Measurements from ENCODE around the gene AGPAT1.
"Not testable (repeated sequence)": the region's sequence is repeated elsewhere in the genome, so short reads cannot be mapped to it uniquely, and the experiment has no call there.

The AGPAT1 gene

GRCh38 chr6:32175711-32176475 lies at the start of gene AGPAT1:
TSS of gene AGPAT1 (minus strand) at chr6:32176084. CDS start at chr6:32171496, 4,588 bp downstream.
- DNase-seq, result peak; percentile 96

GRCh38 chr6:32224696-32225095 lies 48.8 kb upstream of the AGPAT1 start:
- no peak for DNase-seq

DNA sequence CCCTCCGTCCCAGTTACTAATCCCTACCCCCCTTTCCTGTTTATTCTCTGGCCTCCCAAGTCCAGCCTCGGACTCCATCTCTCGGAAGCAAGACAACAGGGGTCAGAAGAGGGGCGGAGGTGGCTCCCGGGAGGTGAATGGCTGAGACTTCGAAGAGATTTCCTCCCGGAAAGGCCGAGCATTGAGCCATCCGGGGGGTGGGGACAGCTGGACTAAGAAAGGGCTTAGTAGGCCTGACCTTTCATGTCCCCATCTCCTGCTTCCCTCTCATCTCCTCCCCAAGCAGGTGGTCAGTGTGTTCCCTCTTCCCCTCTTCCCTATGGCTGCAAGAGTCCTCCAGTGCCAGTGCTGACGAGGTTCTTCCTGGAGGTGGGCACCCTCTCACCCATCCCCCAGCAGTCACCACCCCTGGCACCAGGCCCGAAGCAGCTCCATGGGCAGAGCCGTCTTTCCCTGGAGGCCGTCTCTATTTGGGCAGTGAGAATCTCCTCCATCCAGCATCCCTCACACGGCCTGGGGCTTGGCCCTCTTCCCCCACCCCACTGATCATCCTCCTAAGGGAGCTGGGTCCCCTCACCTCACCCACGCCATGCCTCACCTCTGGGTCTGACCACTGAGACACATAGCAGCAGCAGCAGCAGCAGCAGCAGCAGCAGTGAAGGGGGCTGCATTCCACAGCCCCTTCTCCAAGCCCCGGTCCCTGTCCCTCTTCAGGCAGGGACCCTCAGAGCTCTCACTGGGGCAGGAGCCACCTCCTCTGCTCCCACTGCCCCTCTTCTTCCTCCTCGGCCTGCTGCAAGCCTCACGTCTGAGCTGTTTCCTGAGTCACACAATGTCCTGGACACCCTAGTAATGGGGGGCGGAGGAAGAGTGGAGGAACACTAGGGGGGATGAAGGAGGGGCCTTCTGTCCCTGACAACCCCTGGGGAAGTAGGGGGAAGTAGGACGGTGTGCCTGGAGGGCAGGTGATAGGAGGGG lies 47.7 kb upstream of the AGPAT1 start, which contains the start of gene NOTCH4:
Gene NOTCH4 (minus strand): TSS at position 810 of the 978 bp plus-strand sequence. CDS start 139 bp downstream, at position 671.
- DNase-seq, result no peak

GRCh38 chr6:32222333-32223230 lies 46.7 kb upstream of the AGPAT1 start:
- no peak for DNase-seq

DNA sequence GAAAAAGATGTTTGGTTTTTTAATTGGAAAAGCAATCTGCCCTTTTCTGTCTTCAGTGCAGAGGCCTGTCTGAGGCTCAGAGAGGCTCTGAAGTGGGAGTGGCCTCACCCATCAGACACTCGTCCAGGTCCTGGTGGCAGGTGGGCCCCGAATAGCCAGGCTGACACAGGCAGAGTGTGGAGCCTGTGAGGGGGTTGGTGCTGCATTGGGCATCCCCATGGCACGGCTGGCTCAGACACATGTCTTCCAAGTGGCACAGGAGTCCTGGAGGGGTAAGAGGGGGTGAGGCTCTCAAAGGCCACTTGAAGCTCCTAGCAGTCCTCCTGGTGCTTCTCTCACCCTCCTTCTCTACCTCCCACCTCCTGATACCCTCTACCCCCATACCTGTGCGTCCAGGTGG lies 44.1 kb upstream of the AGPAT1 start:
- DNase-seq, result no peak

- DNase-seq, result no peak
Measured at GRCh38 chr6:32218167-32218566, 42.3 kb upstream of the AGPAT1 start.

- no peak for DNase-seq
Measured at GRCh38 chr6:32216998-32217397, 41.1 kb upstream of the AGPAT1 start.

DNA sequence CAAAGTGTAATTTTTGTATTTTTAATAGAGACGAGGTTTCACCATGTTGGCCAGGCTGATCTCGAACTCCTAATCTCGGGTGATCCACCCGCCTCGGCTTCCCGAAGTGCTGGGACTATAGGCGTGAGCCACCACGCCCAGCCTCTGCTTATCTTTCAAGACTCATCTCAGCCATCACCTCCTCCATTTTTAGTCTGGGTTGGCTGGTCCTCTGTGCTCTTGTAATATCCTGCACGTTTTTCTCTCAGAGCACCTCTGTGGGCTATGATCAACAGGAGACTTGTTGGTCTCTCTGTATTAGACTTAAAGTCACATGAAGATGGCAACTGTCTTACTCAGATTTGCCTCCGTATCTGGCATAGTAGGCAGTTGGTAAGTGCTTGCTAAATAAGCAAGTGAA lies 40.4 kb upstream of the AGPAT1 start:
- DNase-seq, result no peak

DNA sequence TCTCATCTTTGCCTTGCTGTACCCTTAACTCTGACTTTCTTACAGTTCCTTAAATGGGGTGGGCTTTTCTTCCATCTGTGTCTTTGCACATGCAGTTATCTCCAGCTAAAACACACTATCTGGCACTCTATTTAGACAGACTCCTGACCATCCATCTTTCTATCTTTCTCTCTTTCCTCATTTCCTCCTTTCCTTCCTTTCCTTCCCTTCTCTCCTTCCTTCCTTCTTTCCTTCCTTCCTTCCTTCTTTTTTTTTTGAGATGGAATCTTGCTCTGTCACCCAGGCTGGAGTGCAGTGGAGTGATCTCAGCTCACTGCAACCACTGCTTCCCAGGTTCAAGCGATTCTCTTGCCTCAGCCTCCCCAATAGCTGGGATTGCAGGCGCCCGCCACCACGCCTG lies 39.7 kb upstream of the AGPAT1 start:
- DNase-seq, result no peak

DNA sequence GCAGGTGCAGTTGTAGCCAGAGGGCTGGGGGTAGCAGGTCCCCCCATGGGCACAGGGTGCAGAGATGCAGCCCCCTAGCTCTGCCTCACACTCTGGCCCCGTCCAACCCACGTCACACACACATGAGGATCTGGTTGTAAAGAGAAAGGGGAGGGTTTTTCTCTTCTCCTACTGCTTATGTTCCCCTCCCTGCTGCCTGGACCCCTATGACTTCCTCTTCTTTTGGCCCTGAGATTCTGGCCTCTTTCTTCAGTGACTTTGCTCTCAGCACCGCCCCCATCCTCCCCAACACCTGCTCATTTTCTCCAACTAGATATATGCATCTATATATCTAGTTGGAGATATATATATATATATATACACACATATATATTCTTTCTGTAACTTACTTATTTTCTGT lies 38.2 kb upstream of the AGPAT1 start:
- no peak for DNase-seq

DNA sequence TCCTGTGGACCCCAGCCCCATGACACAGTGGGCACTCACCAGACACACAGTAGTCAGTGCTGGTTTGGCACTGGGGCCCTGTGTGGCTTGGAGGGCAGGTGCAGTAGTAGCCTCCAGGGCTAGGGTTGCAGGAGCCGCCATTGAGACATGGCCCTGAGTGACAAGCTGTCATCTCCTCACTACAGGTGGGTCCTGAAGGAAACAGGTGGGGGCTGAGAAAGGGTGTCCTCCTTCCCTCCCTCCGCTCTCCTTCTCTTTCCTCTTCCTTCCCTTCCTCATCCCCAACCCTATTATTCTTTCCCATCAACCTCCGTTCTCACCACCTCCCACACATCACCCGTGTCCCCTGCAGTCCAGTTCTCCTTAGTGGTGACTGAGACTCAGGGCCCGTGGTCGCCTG lies 37.8 kb upstream of the AGPAT1 start:
- no peak for DNase-seq

DNA sequence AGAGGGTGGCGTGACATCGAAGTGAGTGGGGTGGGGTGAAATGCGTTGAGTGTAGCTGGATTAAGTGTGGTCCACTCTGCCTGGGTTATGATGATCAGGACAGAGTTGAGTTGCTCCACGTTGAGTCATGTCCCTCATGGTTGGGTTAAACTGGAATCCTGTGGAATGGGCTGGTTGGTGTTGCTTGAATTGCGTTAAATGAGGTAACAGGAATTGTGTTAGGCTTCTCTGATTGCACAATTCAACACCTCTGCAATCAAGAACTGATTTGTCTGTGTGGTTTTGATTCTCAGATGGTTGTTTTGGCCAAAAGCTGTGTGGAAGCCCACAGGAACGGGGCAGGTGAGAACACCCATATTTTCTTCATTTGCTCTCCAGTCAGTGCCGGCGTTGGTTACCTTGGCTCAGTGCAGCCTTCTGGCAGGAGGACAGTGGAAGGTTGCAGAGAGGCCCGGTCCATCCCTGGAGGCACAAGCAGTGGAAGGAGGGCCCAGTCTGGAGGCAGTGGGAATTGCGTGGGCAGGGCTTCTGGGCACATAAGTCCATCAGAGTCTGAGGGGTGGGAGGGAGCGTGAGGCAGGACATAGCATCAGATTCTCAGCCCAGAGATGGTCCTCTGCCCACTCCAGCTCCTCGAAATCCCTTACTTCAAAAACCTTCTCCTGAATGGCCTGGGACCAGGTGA lies 36.3 kb upstream of the AGPAT1 start:
- DNase-seq, result no peak

GRCh38 chr6:32211432-32211831 lies 35.5 kb upstream of the AGPAT1 start:
- DNase-seq, result not testable (repeated sequence)

GRCh38 chr6:32210191-32210601 lies 34.3 kb upstream of the AGPAT1 start:
- DNase-seq, result no peak

GRCh38 chr6:32208996-32209395 lies 33.1 kb upstream of the AGPAT1 start:
- no peak for DNase-seq

DNA sequence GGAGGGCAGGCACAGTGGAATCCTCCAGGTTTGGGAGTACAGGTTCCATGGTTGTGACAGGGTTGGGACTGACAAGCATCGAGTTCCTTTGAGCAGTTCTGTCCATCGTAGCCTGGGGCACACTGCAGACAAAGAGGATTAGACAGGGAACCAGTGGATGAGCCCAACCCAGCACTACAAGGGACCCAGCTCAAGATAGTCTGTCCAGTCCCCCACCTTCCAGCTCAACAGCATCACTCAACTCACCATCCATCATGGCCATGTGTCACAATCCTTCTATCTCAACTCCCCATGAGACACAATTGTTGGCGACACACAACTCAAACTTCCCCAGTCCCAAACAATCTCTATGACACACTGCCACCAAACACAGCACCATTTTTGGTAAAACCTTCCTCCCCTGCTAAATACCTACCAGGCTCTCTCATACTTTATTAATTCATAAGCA lies 28.4 kb upstream of the AGPAT1 start:
- DNase-seq, result no peak

- DNase-seq, result no peak
Measured at GRCh38 chr6:32203426-32204267, 27.8 kb upstream of the AGPAT1 start.

DNA sequence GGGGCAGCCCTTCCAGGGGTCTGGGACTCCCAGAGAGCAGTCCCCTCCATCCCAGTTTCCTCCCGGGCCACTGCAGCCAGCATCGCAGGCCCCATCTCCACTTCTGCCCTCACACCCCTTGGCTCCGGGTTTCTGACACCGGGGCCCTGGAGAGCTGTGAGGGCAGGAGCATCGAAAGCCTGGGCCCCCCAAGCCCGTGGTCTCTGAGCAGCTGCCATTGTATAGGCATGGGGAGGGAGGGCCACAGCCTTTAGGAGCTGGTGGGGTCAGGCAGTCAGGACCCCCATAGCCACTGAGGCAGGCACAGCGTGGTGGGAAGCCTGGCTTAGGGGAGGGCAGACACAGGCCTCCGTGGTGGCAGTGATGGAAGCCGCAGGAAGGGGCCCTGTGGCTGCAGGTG lies 26.3 kb upstream of the AGPAT1 start:
- DNase-seq, result no peak

DNA sequence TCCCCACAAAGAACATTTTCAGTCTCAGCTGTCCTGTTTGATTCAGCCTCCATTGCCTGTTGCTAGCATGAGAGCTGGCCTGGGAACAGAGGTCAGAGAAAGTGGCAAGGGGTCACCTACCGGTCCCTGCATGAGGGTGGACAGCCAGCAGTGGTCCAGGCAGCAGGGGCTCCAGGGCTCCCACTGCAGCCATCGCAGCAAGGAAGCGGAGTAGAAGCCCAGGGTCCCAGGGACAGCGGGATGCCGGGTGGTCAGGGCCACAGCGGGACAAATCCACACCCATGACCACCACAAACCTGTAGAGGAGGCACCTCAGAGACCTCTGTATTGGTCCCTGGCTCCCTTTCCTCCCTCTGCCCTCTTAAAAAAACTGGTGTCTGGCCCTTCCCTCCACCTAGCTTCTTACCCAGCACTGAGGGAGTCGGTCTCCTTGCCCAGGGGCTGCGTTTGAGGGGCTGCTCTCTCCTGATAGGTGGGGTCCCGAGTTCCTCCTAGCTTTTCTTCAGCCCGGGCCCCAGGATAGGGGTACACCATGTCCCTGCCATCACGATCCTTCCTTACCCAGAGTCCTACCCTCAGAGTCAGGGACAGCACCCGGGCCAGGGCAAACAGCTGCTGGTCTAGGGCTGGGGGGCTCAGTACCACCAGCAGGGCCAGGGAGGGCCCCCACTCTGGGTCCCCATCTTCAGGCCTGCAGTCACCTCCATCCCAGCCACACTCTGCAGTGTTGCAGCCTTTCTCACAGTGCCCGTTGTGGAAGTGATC lies 25.0 kb upstream of the AGPAT1 start:
- DNase-seq, result no peak

DNA sequence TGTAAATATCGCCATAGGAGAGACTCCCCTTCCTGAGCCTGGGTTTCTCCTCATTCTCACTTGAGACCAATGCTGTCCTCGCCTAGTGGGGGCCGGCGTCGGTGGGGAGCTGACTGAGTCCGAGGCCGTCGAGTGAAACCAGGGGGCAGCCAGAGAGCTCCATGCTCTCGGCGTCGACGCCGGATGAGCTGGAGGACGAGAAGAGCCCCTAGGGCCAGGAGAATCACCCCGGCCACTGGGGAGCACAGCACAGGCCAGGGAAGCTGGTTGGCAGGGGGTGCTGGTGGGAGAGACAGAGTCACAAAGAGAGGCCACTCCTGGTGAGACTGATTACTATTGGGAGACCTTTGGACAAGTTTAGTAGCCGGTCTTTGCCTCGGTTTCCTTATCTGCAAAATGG lies 23.0 kb upstream of the AGPAT1 start:
- DNase-seq, result no peak
